Measurements from ENCODE around the gene TREM1.

Gene TREM1

GRCh38 chr6:41286544-41287346 is at the start of gene TREM1:
Gene TREM1, minus strand, starts transcription at chr6:41286682. Its CDS starts 27 bp downstream, at chr6:41286655.
- DNase-seq (ENCODE audit: low read depth in 2 of 2), result no peak

GRCh38 chr6:41335943-41336342 is 49.5 kb upstream of the TREM1 start:
- DNase-seq (ENCODE audit: low read depth in 2 of 2), result no peak

- DNase-seq (ENCODE audit: low read depth in 2 of 2), result no peak
These were observed 48.8 kb upstream of the TREM1 start, which contains the start of gene NCR2 for GRCh38 chr6:41335296-41335695. Gene NCR2, plus strand, starts transcription at chr6:41335608. Its CDS starts 269 bp downstream, at chr6:41335877.

GRCh38 chr6:41334482-41335040 is 48.1 kb upstream of the TREM1 start:
- no peak for DNase-seq (ENCODE audit: low read depth in 2 of 2)

GRCh38 chr6:41332842-41333736 is 46.6 kb upstream of the TREM1 start:
- no peak for DNase-seq (ENCODE audit: low read depth in 2 of 2)

- no peak for DNase-seq (ENCODE audit: low read depth in 2 of 2)
These were observed 45.8 kb upstream of the TREM1 start for GRCh38 chr6:41332241-41332640.

- DNase-seq (ENCODE audit: low read depth in 2 of 2), result no peak
These were observed 45.1 kb upstream of the TREM1 start for GRCh38 chr6:41331401-41332150.

GRCh38 chr6:41327177-41327576 is 40.7 kb upstream of the TREM1 start:
- no peak for DNase-seq (ENCODE audit: low read depth in 2 of 2)

- DNase-seq (ENCODE audit: low read depth in 2 of 2), result no peak
These were observed 39.6 kb upstream of the TREM1 start for GRCh38 chr6:41326092-41326491.

- no peak for DNase-seq (ENCODE audit: low read depth in 2 of 2)
These were observed 39.1 kb upstream of the TREM1 start for GRCh38 chr6:41325446-41326066.

GRCh38 chr6:41321183-41321582 is 34.7 kb upstream of the TREM1 start:
- DNase-seq (ENCODE audit: low read depth in 2 of 2), result no peak

- DNase-seq (ENCODE audit: low read depth in 2 of 2), result peak; percentile 58 to 61
These were observed 32.4 kb upstream of the TREM1 start for GRCh38 chr6:41318654-41319565.

GRCh38 chr6:41318261-41318653 is 31.8 kb upstream of the TREM1 start:
- no peak for DNase-seq (ENCODE audit: low read depth in 2 of 2)

- no peak for DNase-seq (ENCODE audit: low read depth in 2 of 2)
These were observed 29.6 kb upstream of the TREM1 start for GRCh38 chr6:41315943-41316620.

- DNase-seq (ENCODE audit: low read depth in 2 of 2), result no peak
These were observed 28.7 kb upstream of the TREM1 start for GRCh38 chr6:41315203-41315602.

GRCh38 chr6:41306187-41306854 is 19.8 kb upstream of the TREM1 start:
- no peak for DNase-seq (ENCODE audit: low read depth in 2 of 2)

- no peak for DNase-seq (ENCODE audit: low read depth in 2 of 2)
These were observed 16.2 kb upstream of the TREM1 start for GRCh38 chr6:41302638-41303037.

- DNase-seq (ENCODE audit: low read depth in 2 of 2), result no peak
These were observed 12.5 kb upstream of the TREM1 start for GRCh38 chr6:41298785-41299502.
